Measurements from ENCODE around the gene UNKL.

UNKL gene

GRCh38 chr16:1414532-1415260 is at the start of gene UNKL:
TSS of gene UNKL (minus strand) at chr16:1414704. CDS start at chr16:1414691, 13 bp downstream.
- ChIA-PET POLR2A (ENCODE audit: low non-redundant PET) (no interaction called here), CTCF (no interaction called here)
- no peak for TF ChIP-seq CTCF (conservative IDR thresholded peaks at IDR 0.05; ENCODE audit: low read depth)
- peak within 1 kb of the TSS; percentile 94 for H3K27ac ChIP-seq
- DNase-seq (ENCODE audit: low spot score), result peak; percentile 80

DNA sequence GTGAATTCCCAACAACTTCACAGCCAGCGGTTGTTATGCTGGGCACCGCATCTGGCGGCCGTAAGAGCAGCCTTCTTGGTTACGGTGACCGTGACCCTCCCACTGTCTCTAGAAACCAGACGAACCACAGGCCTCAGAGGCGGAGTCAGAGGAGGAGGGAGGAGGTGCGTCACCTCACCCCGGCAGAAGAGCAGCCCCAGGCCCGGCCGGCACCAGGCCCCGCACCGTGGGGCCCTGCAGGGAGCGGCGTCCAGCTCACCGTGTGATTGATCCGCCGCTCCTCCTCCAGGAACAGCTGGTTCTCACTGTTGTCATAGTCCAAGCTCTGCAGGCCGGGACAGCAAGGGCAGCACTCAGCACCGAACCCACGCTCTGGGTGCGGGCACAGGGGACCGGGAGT is 46.6 kb upstream of the UNKL start:
- DNase-seq (ENCODE audit: low spot score), result no peak
- CTCF ChIA-PET, result no interaction called here
- H3K27ac ChIP-seq, result no peak overlapping the region
- TF ChIP-seq CTCF (conservative IDR thresholded peaks at IDR 0.05; ENCODE audit: low read depth), result no peak
- POLR2A ChIA-PET (ENCODE audit: low non-redundant PET), result no interaction called here

GRCh38 chr16:1460602-1461138 is 46.2 kb upstream of the UNKL start:
- no peak for DNase-seq (ENCODE audit: low spot score)
- ChIA-PET POLR2A (ENCODE audit: low non-redundant PET) (no interaction called here), CTCF (no interaction called here)
- no peak overlapping the region for H3K27ac ChIP-seq
- no peak for TF ChIP-seq CTCF (conservative IDR thresholded peaks at IDR 0.05; ENCODE audit: low read depth)

DNA sequence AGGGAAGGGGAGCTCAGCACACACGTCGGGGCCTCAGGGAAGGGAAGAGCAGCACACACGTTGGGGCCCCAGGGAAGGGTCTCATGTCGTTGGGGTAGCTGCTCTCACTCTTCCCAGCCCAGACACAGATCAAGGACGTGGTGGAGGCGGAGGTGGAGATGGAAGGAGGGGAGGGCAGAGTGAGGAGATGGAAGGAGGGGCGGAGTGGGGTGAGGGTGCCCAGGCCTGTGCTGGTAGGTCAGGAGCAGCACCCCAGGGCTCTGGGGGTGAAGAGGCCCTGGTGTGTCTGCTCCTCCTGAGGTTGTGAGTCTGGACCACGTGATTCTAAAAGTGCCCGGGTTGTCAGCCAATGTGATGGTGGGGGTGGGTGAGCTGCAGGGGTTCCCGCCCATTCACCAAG is 45.5 kb upstream of the UNKL start:
- ChIA-PET CTCF (no interaction called here), POLR2A (ENCODE audit: low non-redundant PET) (no interaction called here)
- TF ChIP-seq CTCF (conservative IDR thresholded peaks at IDR 0.05; ENCODE audit: low read depth), result no peak

GRCh38 chr16:1458977-1459341 is 44.5 kb upstream of the UNKL start:
- H3K27ac ChIP-seq, result no peak overlapping the region
- ChIA-PET CTCF (interaction anchor here (0.7 kb wide), 1 partner anchor 74 kb away, joined by 3 read pairs; no protein-coding TSS in a partner anchor), POLR2A (ENCODE audit: low non-redundant PET) (interaction anchor here (0.6 kb wide), 1 partner anchor 19 kb away, joined by 4 read pairs; no protein-coding TSS in a partner anchor)
- no peak for TF ChIP-seq CTCF (conservative IDR thresholded peaks at IDR 0.05; ENCODE audit: low read depth)
- DNase-seq (ENCODE audit: low spot score), result no peak

More for the DNA sequence above, 45.5 kb upstream of the UNKL start:
- H3K27ac ChIP-seq, result no peak overlapping the region
- no peak for DNase-seq (ENCODE audit: low spot score)

DNA sequence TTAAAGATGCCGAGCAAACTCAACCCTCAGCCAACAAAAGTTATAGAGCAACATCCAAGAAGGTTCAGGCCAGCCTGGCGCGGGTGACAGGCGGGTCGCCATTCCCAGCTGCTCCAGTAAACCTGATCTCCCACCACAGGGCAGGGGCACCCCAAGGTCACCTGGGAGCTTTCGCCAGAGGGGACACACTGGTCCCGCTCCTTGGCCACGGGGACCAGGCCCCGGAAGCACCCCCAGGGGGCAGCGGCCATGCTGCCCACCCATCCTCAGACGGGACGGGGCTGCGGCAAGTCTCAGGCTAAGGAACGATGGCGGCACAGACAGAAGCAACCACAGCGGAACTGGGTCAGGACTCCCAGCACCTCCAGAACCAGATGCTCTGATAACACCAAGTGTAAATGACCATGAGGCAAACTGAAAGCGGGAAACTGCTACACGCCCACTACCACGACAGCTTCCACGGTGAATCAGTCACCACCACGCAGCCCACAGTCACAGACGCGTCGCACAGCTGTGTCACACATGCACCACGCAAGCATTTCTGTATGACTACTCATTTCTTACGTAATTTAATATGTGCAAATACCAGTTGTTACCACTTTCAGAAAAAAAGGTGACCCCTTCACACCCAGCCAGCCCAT is 44.0 kb upstream of the UNKL start:
- CTCF ChIA-PET, result interaction anchor here (0.7 kb wide), 1 partner anchor 74 kb away, joined by 3 read pairs; no protein-coding TSS in a partner anchor
- POLR2A ChIA-PET (ENCODE audit: low non-redundant PET), result interaction anchor here (0.6 kb wide), 1 partner anchor 19 kb away, joined by 4 read pairs; no protein-coding TSS in a partner anchor
- H3K27ac ChIP-seq, result no peak overlapping the region
- TF ChIP-seq CTCF (conservative IDR thresholded peaks at IDR 0.05; ENCODE audit: low read depth), result no peak
- no peak for DNase-seq (ENCODE audit: low spot score)
